Mucosa of rectum (tissue), 2 donors: ENCODE data around the gene ATG14.
"Not testable (repeated sequence)": the region's sequence is repeated elsewhere in the genome, so short reads cannot be mapped to it uniquely, and the experiment has no call there.

Experiments used
- H3K27ac ChIP-seq, 2 donors: one replicate each; pipeline ENCODE4 v1.7.0; 2013; ENCODE audit warnings: inconsistent platforms in 2 of 2, low read depth in 2 of 2, low read length in 2 of 2
- H3K27me3 ChIP-seq, 2 donors: one replicate each; pipeline ENCODE4 v1.7.0; 2013; ENCODE audit warnings: low read length in 2 of 2; ENCODE audit not compliant: control insufficient read depth in 2 of 2, insufficient read depth in 2 of 2
- H3K36me3 ChIP-seq, 2 donors: one replicate each; pipeline ENCODE4 v1.7.0; 2013; ENCODE audit warnings: low read length in 2 of 2; ENCODE audit not compliant: control insufficient read depth in 2 of 2, insufficient read depth in 2 of 2
- H3K4me1 ChIP-seq, 2 donors: one replicate each; pipeline ENCODE4 v1.7.0; 2013; ENCODE audit warnings: low read length in 2 of 2, mild to moderate bottlenecking in 1 of 2; ENCODE audit not compliant: control insufficient read depth in 2 of 2, insufficient read depth in 2 of 2
- H3K4me3 ChIP-seq, 2 donors: one replicate each; pipeline ENCODE4 v1.7.0; 2013; ENCODE audit warnings: low read length in 2 of 2
- H3K9ac ChIP-seq, 2 donors: one replicate each; pipeline ENCODE4 v1.7.0; 2013; ENCODE audit warnings: low read length in 2 of 2, low read depth in 1 of 2, mild to moderate bottlenecking in 1 of 2
- H3K9me3 ChIP-seq, 2 donors: one replicate each; pipeline ENCODE4 v1.7.0; 2013; ENCODE audit warnings: low read length in 2 of 2; ENCODE audit not compliant: control insufficient read depth in 2 of 2
- donor health status: healthy.
- donor health status: Normal muscosa, but diverticular disease.

The ATG14 gene, protein sequence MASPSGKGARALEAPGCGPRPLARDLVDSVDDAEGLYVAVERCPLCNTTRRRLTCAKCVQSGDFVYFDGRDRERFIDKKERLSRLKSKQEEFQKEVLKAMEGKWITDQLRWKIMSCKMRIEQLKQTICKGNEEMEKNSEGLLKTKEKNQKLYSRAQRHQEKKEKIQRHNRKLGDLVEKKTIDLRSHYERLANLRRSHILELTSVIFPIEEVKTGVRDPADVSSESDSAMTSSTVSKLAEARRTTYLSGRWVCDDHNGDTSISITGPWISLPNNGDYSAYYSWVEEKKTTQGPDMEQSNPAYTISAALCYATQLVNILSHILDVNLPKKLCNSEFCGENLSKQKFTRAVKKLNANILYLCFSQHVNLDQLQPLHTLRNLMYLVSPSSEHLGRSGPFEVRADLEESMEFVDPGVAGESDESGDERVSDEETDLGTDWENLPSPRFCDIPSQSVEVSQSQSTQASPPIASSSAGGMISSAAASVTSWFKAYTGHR

DNA sequence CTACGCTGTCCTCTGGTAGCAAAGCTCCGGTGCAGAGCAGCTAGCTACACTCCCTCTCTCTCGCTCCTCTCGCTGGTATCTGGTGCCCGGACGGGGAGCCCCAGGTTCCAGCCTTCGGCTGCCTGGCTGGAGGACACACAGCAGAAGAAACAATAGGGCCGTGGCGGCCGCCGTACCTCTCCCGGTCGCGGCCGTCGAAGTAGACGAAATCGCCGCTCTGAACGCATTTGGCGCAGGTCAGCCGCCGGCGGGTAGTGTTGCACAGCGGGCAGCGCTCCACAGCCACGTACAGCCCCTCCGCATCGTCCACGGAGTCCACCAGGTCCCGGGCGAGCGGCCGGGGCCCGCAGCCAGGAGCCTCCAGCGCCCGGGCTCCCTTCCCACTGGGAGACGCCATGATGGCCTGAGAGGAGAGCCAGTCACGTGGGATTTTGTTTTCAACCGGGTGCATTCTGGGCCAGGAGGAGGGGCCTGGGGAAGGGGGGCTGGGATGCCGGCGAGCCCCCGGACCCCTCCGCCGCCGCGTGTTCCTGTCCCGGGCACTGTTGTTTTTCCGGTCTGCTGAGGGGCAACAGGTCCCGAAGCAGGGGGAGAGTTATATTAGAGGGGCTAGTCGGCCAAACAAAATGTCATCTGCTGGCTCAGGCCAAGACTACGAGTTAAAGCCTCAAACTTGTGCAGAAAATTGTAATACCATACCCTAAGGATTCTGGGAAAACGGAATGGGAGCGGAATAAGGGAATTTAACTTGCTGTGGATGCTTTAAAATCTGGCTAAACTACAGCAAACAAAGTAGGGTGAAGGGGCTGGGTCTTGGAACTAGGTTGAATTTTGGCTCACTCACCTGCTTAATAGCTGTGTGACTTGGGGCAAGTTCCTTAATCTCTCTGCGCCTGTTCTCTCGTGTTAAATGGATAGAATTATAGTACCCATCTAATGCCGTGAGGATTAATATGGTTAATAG is at the start of gene ATG14:
Gene ATG14, minus strand, starts transcription at position 405 of the 964 bp plus-strand sequence. Its CDS starts 8 bp downstream, at position 397.
- H3K4me1 ChIP-seq: peaks cover 12 to 16% of the 10 kb centered on the region in 2 donors
- H3K27ac ChIP-seq: peak within 1 kb of the TSS; percentile 73 to 74
- H3K27me3 ChIP-seq: no peaks in the 10 kb centered on the region
- peak within 1 kb of the TSS; percentile 93 to 95 for H3K4me3 ChIP-seq
- H3K9me3 ChIP-seq: no peaks in the 10 kb centered on the region
- H3K9ac ChIP-seq: peak within 1 kb of the TSS; percentile 85 to 88
- no peaks in the 10 kb centered on the region for H3K36me3 ChIP-seq

DNA sequence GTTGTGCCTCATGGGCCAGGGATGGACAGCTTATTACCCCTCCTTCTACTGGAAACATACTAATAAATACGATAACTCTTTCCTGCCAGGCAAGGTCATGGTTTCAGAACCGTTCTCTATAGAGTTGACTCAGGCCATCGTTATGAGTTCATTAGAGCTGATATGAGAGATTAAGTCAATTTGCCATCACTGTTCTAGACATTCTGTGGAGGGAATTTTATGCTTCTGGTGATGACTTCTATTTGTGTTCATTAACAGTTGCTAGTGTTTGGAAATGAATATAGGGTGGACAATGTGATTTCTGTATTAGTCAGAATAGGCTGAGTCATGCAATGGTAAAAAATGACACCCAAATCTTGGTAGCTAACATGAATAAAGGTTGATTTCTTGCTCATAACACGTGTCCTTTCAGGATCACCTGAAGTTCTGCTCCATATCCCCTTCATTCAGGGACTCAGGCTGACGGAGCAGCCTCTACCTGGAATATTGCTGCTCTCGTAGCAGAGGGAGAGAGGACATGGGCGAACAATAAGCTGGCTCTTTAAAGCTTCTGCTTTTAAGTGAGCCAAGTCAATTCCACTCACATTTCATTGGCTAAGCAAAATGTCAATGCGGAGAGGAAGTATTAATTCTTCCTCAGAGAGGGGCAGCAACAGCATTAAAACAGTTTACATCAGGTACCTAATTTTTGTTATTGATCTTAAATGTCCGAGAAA is 47.3 kb upstream of the ATG14 start:
- Histone ChIP-seq H3K9me3 (no peaks in the 10 kb centered on the region), H3K4me1 (peaks cover 13 to 21% of the 10 kb centered on the region in 2 donors), H3K36me3 (no peaks in the 10 kb centered on the region), H3K4me3 (no peak overlapping the region), H3K27ac (no peak overlapping the region), H3K9ac (no peak overlapping the region), H3K27me3 (no peaks in the 10 kb centered on the region)

DNA sequence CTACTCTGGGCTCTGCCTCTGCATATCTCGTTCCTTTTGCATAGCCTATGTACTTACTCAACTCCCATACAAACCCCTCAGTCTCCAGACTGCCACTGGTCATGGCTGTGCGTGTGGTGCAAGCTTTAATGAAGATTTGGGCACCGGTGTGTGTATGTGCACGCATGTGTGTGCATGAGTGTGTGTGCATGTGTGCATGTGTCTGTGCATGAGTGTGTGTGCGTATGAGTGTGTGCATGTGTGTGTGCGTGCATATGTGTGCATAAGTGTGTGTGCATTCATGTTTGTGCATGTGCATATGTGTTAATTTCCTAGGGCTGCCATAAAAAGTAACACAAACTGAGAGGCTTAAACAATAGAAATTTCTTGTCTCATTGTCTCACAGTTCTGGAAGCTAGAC is 45.9 kb upstream of the ATG14 start:
- Histone ChIP-seq H3K36me3 (no peaks in the 10 kb centered on the region), H3K4me3 (no peak overlapping the region), H3K27ac (no peak overlapping the region), H3K4me1 (peaks cover 13 to 19% of the 10 kb centered on the region in 2 donors), H3K9me3 (no peaks in the 10 kb centered on the region), H3K27me3 (no peaks in the 10 kb centered on the region), H3K9ac (no peak overlapping the region)

GRCh38 chr14:55456411-55456810 is 44.8 kb upstream of the ATG14 start:
- H3K4me3 ChIP-seq, H3K9ac ChIP-seq, H3K27ac ChIP-seq, H3K36me3 ChIP-seq, H3K9me3 ChIP-seq, H3K27me3 ChIP-seq: not testable (repeated sequence)
- peaks cover 13 to 27% of the 10 kb centered on the region in 2 donors for H3K4me1 ChIP-seq

- Histone ChIP-seq H3K36me3 (no peaks in the 10 kb centered on the region), H3K4me1 (peaks cover 16 to 40% of the 10 kb centered on the region in 2 donors), H3K27me3 (no peaks in the 10 kb centered on the region), H3K9ac (peak overlapping the region; percentile 24 to 42), H3K4me3 (peak overlapping the region; percentile 41 to 56), H3K9me3 (no peaks in the 10 kb centered on the region), H3K27ac (peak overlapping the region; percentile 69 to 85)
Measured at GRCh38 chr14:55454264-55455002, 42.8 kb upstream of the ATG14 start.

- Histone ChIP-seq H3K27me3 (no peaks in the 10 kb centered on the region), H3K4me3 (no peak overlapping the region), H3K9me3 (no peaks in the 10 kb centered on the region), H3K36me3 (no peaks in the 10 kb centered on the region), H3K9ac (no peak overlapping the region), H3K27ac (peak overlapping the region; percentile 33 to 36), H3K4me1 (peaks cover 19 to 40% of the 10 kb centered on the region in 2 donors)
Measured at GRCh38 chr14:55451950-55452349, 40.3 kb upstream of the ATG14 start.

DNA sequence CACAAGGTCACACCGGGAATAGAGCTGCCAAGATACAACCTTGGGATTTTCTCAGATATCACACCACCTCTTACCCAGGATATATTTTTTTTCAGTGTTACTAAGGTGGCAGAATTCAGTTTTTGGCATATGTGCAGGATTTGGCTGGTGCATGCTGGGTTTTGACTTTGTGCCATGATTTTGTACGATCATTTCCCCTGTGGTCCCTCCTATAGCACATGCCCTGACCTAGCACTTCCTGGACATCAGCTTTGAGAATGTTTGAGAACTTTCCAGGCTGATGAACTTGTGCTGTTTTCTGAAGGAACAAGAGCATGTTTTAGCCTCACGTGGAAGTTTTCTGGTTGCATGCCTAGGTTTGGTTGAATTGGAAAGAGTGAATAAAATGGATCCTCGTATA is 39.8 kb upstream of the ATG14 start:
- no peaks in the 10 kb centered on the region for H3K9me3 ChIP-seq
- H3K27ac ChIP-seq: peak overlapping the region; percentile 33 to 36
- peaks cover 19 to 40% of the 10 kb centered on the region in 2 donors for H3K4me1 ChIP-seq
- H3K36me3 ChIP-seq: no peaks in the 10 kb centered on the region
- H3K9ac ChIP-seq: no peak overlapping the region
- peak overlapping the region in 1 of 2 donors; percentile 1 for H3K4me3 ChIP-seq
- no peaks in the 10 kb centered on the region for H3K27me3 ChIP-seq

GRCh38 chr14:55450987-55451386 is 39.4 kb upstream of the ATG14 start:
- Histone ChIP-seq H3K27me3 (no peaks in the 10 kb centered on the region), H3K4me1 (peaks cover 19 to 40% of the 10 kb centered on the region in 2 donors), H3K4me3 (no peak overlapping the region), H3K36me3 (no peaks in the 10 kb centered on the region), H3K9me3 (no peaks in the 10 kb centered on the region), H3K27ac (peak overlapping the region; percentile 33 to 52), H3K9ac (no peak overlapping the region)

- peak overlapping the region; percentile 1 to 52 for H3K27ac ChIP-seq
- no peak overlapping the region for H3K4me3 ChIP-seq
- no peaks in the 10 kb centered on the region for H3K9me3 ChIP-seq
- no peaks in the 10 kb centered on the region for H3K36me3 ChIP-seq
- H3K9ac ChIP-seq: no peak overlapping the region
- H3K4me1 ChIP-seq: peaks cover 19 to 40% of the 10 kb centered on the region in 2 donors
- no peaks in the 10 kb centered on the region for H3K27me3 ChIP-seq
Measured at GRCh38 chr14:55450539-55450938, 38.9 kb upstream of the ATG14 start.
